HepG2 (cell line): ENCODE data around the gene DNAJC7. TPM values are rescaled to one million over a fixed set of nuclear protein-coding genes. Genes with fewer than 3 reads are reported as not detected.

Experiments
- ARID2 ChIP-seq: sonication (generic); formaldehyde crosslinking; IDR thresholded peaks from 2 replicates; pipeline ENCODE4 v1.8.1; 2022; ENCODE audit warnings: mild to moderate bottlenecking, missing genetic modification reagents, borderline replicate concordance
- CBX2 ChIP-seq, 2 experiments: fragments of 200-600 bp in 1 of 2; sonication (generic); formaldehyde crosslinking in 1 of 2; IDR thresholded peaks; 2 replicates each; pipeline versions ENCODE4 v1.7.0 to v1.8.1; 2018 to 2022; ENCODE audit warnings: low read depth in 2 of 2, low read length in 1 of 2, mild to moderate bottlenecking in 1 of 2, missing genetic modification reagents in 1 of 2
- GZF1 ChIP-seq: sonication (generic); formaldehyde crosslinking; IDR thresholded peaks from 2 replicates; pipeline ENCODE4 v1.5.1; 2020; ENCODE audit warnings: mild to moderate bottlenecking, missing genetic modification reagents
- HDAC6 ChIP-seq: fragments of 200-600 bp; sonication (generic); IDR thresholded peaks from 2 replicates; pipeline ENCODE4 v1.7.0; 2017; ENCODE audit warnings: mild to moderate bottlenecking, antibody characterized with exemption, low read length, low read depth
- HINFP ChIP-seq: sonication (generic); formaldehyde crosslinking; IDR thresholded peaks from 2 replicates; pipeline ENCODE4 v1.4.0; 2020; ENCODE audit warnings: low read depth, mild to moderate bottlenecking, missing genetic modification reagents
- HMG20A ChIP-seq: IDR thresholded peaks from 2 replicates; pipeline ENCODE4 v1.6.1; 2016; ENCODE audit warnings: borderline replicate concordance
- KDM1A ChIP-seq: IDR thresholded peaks from 2 replicates; pipeline ENCODE4 v1.6.1; 2016; ENCODE audit warnings: missing compliant biosample characterization
- KLF6 ChIP-seq: IDR thresholded peaks from 2 replicates; pipeline ENCODE4 v1.8.0; 2016; ENCODE audit warnings: missing biosample characterization, missing genetic modification reagents
- MYNN ChIP-seq: sonication (generic); formaldehyde crosslinking; IDR thresholded peaks from 2 replicates; pipeline ENCODE4 v1.4.0; 2020; ENCODE audit warnings: mild to moderate bottlenecking, low read depth, missing genetic modification reagents
- NR2F1 ChIP-seq, 2 experiments: fragments of 450-650 bp in 1 of 2; formaldehyde crosslinking in 1 of 2; IDR thresholded peaks; 2 replicates each; pipeline versions ENCODE4 v1.5.0 to v1.6.1; 2016 to 2020; ENCODE audit warnings: mild to moderate bottlenecking in 1 of 2, missing compliant biosample characterization in 1 of 2, missing genetic modification reagents in 1 of 2, moderate library complexity in 1 of 2
- RBFOX2 ChIP-seq: fragments of 200-400 bp; formaldehyde crosslinking; IDR thresholded peaks from 2 replicates; pipeline ENCODE4 v1.6.1; 2017; ENCODE audit warnings: low read depth, mild to moderate bottlenecking, low read length
- RELA ChIP-seq: sonication (generic); formaldehyde crosslinking; IDR thresholded peaks from 2 replicates; pipeline ENCODE4 v1.4.0; 2020; ENCODE audit warnings: missing genetic modification reagents
- REXO4 ChIP-seq: sonication (generic); formaldehyde crosslinking; IDR thresholded peaks from 2 replicates; pipeline ENCODE4 v1.8.0; 2022; ENCODE audit warnings: missing genetic modification reagents, mild to moderate bottlenecking, borderline replicate concordance
- SOX6 ChIP-seq, 2 experiments: fragments of 450-650 bp in 1 of 2; sonication (generic) in 1 of 2; formaldehyde crosslinking in 1 of 2; IDR thresholded peaks; 2 replicates each; pipeline versions ENCODE4 v1.4.0 to v1.6.1; 2017 to 2020; ENCODE audit warnings: antibody characterized with exemption in 1 of 2, mild to moderate bottlenecking in 1 of 2, missing genetic modification reagents in 1 of 2
- SUZ12 ChIP-seq: fragments of 150-350 bp; IDR thresholded peaks from 2 replicates; pipeline ENCODE4 v1.6.1; 2014; ENCODE audit warnings: low read depth, low read length
- THAP11 ChIP-seq: IDR thresholded peaks from 2 replicates; pipeline ENCODE4 v1.6.1; 2016; ENCODE audit warnings: missing biosample characterization, missing genetic modification reagents
- TRIM24 ChIP-seq: sonication (generic); formaldehyde crosslinking; IDR thresholded peaks from 2 replicates; pipeline ENCODE4 v1.8.0; 2022; ENCODE audit warnings: mild to moderate bottlenecking, missing genetic modification reagents
- ZC3H13 ChIP-seq: sonication (generic); formaldehyde crosslinking; IDR thresholded peaks from 2 replicates; pipeline ENCODE4 v1.8.1; 2023; ENCODE audit warnings: mild to moderate bottlenecking, missing genetic modification reagents, moderate library complexity
- ZMYM2 ChIP-seq: sonication (generic); formaldehyde crosslinking; IDR thresholded peaks from 2 replicates; pipeline ENCODE4 v1.8.0; 2022; ENCODE audit warnings: mild to moderate bottlenecking, missing genetic modification reagents
- ZNF317 ChIP-seq: sonication (generic); formaldehyde crosslinking; IDR thresholded peaks from 2 replicates; pipeline ENCODE4 v1.5.0; 2020; ENCODE audit warnings: mild to moderate bottlenecking, missing genetic modification reagents
- ZNF569 ChIP-seq: sonication (generic); formaldehyde crosslinking; IDR thresholded peaks from 2 replicates; pipeline ENCODE4 v1.5.0; 2020; ENCODE audit warnings: mild to moderate bottlenecking, missing genetic modification reagents, moderate library complexity, borderline replicate concordance
- ZNF660 ChIP-seq: sonication (generic); formaldehyde crosslinking; IDR thresholded peaks from 2 replicates; pipeline ENCODE4 v1.5.1; 2020; ENCODE audit warnings: mild to moderate bottlenecking, low read depth, missing genetic modification reagents, borderline replicate concordance
- ZNF766 ChIP-seq: sonication (generic); formaldehyde crosslinking; IDR thresholded peaks from 2 replicates; pipeline ENCODE4 v1.5.0; 2020; ENCODE audit warnings: missing genetic modification reagents, borderline replicate concordance
- ZNF841 ChIP-seq: sonication (generic); formaldehyde crosslinking; IDR thresholded peaks from 2 replicates; pipeline ENCODE4 v1.8.1; 2023; ENCODE audit warnings: missing genetic modification reagents, borderline replicate concordance
- polyA plus RNA-seq, 8 experiments: library from polyadenylated mRNA; depleted of rRNA in 3 of 8; stranded (reverse) in 7 of 8; unstranded in 1 of 8; fragments of >200 nt; fragmentation: Illumina TruSeq in 4 of 8; extraction: Trizol in 4 of 8; gene quantifications; 2 replicates each; pipeline versions ENCODE4 v1.2.1 to v1.2.3, GENCODE V29; 2011 to 2016; ENCODE audit warnings: low read depth in 4 of 8, missing spikeins in 1 of 8, mixed read lengths in 1 of 8; ENCODE audit not compliant: insufficient read depth in 1 of 8
- total RNA-seq, 5 experiments: library from RNA; depleted of rRNA; stranded (reverse); fragments of >200 nt; fragmentation: Illumina TruSeq; extraction: Trizol; gene quantifications; 2 replicates each; pipeline ENCODE4 v1.2.3, GENCODE V29; 2016; ENCODE audit warnings: low read depth in 1 of 5
- TF ChIP-seq, protein P1 (sequence below): sonication (generic); formaldehyde crosslinking; IDR thresholded peaks from 2 replicates; pipeline ENCODE4 v1.9.0; 2021; ENCODE audit warnings: missing genetic modification reagents, borderline replicate concordance
- TF ChIP-seq, protein P2 (sequence below): IDR thresholded peaks from 2 replicates; pipeline ENCODE4 v1.6.1; 2016

Gene DNAJC7
- total and polyA plus RNA-seq, 2 of the 13 experiments (the other 11 are each of a cell fraction or from before 2014, with no cell fraction given), result 47.7 to 132 TPM

DNA sequence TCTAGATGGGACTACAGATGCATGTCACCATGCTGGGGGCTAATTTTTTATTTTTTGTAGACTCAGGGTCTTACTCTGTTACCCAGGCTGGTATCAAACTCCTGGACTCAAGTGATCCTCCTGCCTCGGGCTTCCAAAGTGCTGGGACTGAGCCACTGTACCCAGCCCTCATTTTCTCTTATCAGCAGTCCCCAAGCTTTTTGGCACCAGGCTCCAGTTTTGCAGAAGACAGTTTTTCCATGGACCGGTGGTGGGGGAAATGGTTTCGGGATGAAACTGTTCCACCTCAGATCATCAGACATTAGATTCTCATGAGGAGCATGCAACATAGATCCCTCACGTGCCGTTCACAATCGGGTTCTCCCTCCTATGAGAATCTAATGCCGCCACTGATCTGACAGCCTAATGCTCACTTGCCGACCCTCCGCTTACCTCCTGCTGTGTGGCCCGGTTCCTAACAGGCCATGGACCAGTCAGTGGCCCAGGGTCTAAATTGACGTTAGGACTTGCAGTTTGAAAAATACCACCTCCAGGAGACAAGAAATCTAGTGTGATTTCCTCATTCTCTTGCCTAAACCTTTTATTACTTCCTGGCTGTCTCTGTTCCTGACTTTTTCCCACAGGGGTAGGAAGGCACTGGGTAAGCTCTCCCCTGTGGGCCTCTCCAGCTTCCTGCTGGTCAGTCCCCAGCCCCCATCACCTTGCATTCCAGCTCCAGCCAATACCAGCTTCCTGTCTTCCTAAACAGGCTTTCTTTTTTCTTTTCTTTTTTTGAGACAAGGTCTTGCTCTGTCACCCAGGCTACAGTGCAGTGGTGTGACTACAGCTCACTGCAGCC, 60.0 kb downstream of the DNAJC7 start (continued):
- TF ChIP-seq NR2F1 (CRISPR knock-in tag; IDR thresholded peaks at IDR 0.05) (no peak), HMG20A (CRISPR knock-in tag) (no peak; the same call in 1 of the 2 replicates), ZNF317 (CRISPR knock-in tag) (0 out of 2 replicates have a peak, but pooled peaks have one; percentile 26), HDAC6 (no peak), ZMYM2 (CRISPR knock-in tag) (no peak), SOX6 (IDR thresholded peaks at IDR 0.05) (no peak), SOX6 (CRISPR knock-in tag; IDR thresholded peaks at IDR 0.05) (peak; percentile 64), ZNF569 (no peak), CBX2 (IDR thresholded peaks at IDR 0.05; ENCODE audit: low read depth, low read length) (no peak), CBX2 (CRISPR knock-in tag; IDR thresholded peaks at IDR 0.05; ENCODE audit: low read depth) (no peak), ZC3H13 (CRISPR knock-in tag) (no peak), ZNF766 (0 out of 2 replicates have a peak, but pooled peaks have one; percentile 12), THAP11 (CRISPR knock-in tag) (peak; percentile 63; the same call in 1 of the 2 replicates), MYNN (CRISPR knock-in tag) (no peak), KDM1A (CRISPR knock-in tag) (no peak), GZF1 (CRISPR knock-in tag) (no peak), RBFOX2 (no peak), KLF6 (no peak), REXO4 (no peak), ARID2 (no peak), ZNF660 (no peak), HINFP (CRISPR knock-in tag) (0 out of 2 replicates have a peak, but pooled peaks have one; percentile 50), SUZ12 (no peak), ZNF841 (CRISPR knock-in tag) (no peak), RELA (CRISPR knock-in tag) (no peak), TRIM24 (CRISPR knock-in tag) (no peak)
- TF ChIP-seq, protein P1, sequence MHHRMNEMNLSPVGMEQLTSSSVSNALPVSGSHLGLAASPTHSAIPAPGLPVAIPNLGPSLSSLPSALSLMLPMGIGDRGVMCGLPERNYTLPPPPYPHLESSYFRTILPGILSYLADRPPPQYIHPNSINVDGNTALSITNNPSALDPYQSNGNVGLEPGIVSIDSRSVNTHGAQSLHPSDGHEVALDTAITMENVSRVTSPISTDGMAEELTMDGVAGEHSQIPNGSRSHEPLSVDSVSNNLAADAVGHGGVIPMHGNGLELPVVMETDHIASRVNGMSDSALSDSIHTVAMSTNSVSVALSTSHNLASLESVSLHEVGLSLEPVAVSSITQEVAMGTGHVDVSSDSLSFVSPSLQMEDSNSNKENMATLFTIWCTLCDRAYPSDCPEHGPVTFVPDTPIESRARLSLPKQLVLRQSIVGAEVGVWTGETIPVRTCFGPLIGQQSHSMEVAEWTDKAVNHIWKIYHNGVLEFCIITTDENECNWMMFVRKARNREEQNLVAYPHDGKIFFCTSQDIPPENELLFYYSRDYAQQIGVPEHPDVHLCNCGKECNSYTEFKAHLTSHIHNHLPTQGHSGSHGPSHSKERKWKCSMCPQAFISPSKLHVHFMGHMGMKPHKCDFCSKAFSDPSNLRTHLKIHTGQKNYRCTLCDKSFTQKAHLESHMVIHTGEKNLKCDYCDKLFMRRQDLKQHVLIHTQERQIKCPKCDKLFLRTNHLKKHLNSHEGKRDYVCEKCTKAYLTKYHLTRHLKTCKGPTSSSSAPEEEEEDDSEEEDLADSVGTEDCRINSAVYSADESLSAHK (CRISPR knock-in tag), result no peak
- TF ChIP-seq, protein P2, sequence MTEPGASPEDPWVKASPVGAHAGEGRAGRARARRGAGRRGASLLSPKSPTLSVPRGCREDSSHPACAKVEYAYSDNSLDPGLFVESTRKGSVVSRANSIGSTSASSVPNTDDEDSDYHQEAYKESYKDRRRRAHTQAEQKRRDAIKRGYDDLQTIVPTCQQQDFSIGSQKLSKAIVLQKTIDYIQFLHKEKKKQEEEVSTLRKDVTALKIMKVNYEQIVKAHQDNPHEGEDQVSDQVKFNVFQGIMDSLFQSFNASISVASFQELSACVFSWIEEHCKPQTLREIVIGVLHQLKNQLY (CRISPR knock-in tag), result peak; percentile 58; the same call in 1 of the 2 replicates
